ENCODE results near the gene PLPPR1. TPM values are rescaled to one million over a fixed set of nuclear protein-coding genes. Genes with fewer than 3 reads are reported as not detected.
"Not testable (repeated sequence)": the region's sequence is repeated elsewhere in the genome, so short reads cannot be mapped to it uniquely, and the experiment has no call there.

The PLPPR1 gene
- polyA plus RNA-seq, 4 donors = 0.70 to 23.8 (median 17.0) TPM

DNA sequence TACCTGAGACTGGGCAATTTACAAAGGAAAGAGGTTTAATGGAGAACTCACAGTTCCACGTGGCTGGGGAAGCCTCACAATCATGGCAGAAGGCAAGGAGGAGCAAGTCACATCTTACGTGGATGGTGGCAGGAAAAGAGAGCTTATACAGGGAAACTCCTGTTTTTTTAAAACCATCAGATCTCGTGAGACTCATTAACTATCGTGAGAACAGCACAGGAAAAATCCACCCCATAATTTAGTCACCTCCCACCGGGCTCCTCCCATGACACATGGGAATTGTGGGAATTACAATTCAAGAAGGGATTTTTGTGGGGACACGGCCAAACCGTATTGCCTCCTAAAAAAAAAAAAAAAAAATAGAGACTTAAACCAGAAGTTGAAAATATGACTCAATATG is 11.1 kb downstream of the PLPPR1 start:
- not testable (repeated sequence) for DNase-seq (ENCODE audit: low read depth in 4 of 4, low spot score in 3 of 4)

DNA sequence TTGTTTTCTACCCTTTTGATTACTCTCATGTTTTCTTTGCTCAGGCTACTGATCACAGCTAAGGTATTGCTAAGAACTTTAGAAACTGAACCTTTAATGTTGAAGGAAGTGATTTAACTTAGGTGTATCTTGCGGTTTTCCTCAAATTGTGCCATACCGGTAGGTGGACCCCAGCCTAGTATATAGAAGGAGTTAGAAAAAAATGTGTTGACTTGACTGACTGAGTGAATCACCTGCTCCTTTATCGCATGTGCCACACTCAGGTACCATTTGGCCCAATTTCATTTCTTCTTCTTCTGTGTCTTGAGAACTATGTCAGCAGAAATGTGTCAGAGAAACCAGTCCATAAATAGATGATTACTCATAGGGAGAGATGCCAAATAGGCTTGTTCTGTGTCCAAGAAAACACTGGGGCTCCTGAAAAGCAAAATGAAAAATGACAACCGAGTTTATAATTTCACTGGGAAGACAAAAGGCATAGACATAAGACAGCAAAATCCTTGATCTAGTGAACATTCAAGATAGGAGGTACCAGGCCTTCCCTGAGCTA is 19.4 kb downstream of the PLPPR1 start:
- DNase-seq (ENCODE audit: low read depth in 4 of 4, low spot score in 3 of 4) = no peak

DNA sequence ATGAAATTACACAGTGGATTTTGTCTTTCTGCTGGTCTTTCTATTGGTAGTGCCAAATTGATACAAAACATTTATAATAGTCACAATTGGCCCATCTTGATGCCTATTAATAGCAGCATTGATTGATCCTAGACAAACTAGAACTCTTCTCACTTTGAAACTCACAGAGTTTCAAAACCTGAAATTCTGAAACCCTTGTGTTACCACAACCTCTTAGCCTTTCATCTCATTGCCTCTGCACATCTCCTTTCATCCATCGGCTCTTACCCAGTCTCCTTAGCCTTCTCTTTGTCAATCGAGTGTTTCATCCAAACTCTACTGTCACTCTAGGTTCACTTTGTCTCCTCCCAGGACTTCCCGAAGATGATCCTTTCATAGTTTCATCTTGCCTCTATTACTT is 22.1 kb downstream of the PLPPR1 start:
- no peak for DNase-seq (ENCODE audit: low read depth in 4 of 4, low spot score in 3 of 4)

DNA sequence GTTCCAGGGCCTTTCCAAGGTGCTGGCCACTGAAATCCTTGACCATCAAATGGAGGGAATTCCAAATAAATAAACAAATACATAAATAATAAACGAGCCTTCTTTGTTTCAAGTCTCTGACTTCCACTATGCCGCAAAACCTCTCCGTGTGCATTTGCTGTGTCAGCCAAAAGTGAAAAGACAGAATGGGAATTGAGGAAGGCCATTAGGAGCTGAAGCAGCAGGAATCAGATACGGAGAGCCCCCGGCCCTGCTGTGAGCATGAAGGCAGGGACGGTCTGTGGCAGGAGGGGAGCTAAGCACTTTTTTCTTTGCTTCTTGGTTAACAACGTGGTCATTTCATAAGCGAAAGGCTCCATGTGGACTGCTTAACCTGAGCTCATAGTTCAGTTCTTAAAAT is 26.1 kb downstream of the PLPPR1 start:
- DNase-seq (ENCODE audit: low read depth in 4 of 4, low spot score in 3 of 4) = no peak

DNA sequence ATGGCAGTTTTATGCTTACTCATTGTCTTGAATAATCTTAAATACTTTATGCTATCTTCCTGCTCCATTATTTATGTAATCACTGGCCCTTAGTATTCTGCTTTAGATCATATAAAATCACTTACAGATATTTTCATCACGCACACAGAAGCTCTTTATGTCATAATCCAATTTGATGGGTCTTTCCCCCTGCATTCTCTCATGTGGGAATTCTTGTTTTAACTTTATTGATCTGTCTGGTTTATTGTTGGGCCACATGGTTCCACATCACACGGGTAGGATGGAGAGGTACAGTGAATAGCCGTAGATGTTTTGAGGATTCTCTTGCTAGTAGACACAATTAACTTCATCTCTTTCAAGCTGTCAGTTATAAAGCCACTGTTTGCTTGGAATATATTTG is 27.0 kb downstream of the PLPPR1 start:
- DNase-seq (ENCODE audit: low read depth in 4 of 4, low spot score in 3 of 4) = no peak

DNA sequence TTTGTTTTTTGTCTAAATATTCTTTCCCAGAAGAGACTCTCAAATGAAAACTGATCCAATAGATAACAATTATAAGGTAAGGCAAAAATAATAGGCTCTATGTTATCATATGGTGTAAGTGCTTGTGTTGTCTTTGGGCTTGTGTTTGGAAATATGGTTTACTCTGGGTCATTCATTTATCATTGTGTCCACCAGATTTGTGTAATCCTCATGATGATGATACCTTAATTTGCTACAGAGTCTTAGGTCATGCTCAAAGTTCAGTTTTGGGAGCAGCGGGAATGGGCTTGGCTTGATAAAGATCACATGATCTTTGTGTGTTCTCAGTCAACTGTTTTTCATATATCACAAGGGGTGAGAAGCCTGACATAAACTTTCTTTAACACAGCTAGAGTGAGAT is 34.2 kb downstream of the PLPPR1 start:
- no peak for DNase-seq (ENCODE audit: low read depth in 4 of 4, low spot score in 3 of 4)

DNA sequence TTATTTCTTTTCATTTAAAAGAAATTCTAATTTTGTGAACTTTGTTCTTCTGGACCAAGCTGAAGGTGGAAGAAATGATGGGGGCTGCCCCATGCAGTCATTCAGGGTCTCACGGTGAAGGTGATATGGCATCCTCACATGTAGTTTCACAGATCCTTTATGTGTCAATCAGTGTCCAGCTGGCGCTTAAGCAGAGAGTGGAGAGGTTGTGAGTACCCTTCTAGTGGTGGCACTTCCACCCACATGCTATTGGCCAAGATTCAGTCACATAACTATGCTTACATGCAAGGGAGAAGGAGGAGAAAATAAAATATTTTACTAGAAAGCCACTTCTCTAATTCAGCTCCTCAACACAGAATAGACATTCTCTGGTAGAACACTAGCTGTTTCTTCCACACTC is 34.7 kb downstream of the PLPPR1 start:
- no peak for DNase-seq (ENCODE audit: low read depth in 4 of 4, low spot score in 3 of 4)

DNA sequence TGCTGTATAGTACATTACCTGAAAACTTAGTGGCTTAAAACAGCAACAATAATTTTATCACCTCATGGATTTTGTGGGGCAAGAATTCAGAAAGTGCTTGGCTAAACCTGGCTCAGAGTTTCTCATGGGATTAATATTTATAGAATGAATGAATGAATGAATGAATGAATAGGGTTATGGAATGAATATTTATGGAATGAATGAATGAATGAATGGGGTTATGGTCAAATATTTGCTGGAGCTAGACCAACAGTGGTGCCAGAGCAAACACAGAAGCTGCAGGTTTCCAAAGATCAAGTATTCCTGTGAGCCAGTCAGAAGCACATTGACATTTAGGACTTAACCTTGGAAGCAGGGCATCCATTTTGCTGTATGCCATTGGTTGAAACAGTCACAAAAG is 35.7 kb downstream of the PLPPR1 start:
- DNase-seq (ENCODE audit: low read depth in 4 of 4, low spot score in 3 of 4) = no peak

DNA sequence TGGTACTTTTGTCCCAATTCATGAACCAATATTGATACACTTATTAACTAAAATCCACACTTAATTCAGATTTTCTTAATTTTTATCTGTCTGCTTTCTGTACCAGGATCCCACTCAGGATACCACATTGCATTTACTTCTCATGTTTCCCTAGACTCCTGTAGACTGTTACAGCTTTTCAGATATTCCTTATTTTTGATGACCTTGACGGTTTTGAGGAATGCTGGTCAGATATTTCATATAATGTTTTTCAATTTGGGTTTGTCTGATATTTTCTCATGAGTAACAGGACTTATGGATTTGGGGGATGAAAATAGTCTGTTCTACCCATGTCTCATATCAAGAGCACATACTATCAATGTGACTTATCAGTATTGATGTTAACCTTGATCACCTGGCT is 37.4 kb downstream of the PLPPR1 start:
- DNase-seq (ENCODE audit: low read depth in 4 of 4, low spot score in 3 of 4) = no peak

DNA sequence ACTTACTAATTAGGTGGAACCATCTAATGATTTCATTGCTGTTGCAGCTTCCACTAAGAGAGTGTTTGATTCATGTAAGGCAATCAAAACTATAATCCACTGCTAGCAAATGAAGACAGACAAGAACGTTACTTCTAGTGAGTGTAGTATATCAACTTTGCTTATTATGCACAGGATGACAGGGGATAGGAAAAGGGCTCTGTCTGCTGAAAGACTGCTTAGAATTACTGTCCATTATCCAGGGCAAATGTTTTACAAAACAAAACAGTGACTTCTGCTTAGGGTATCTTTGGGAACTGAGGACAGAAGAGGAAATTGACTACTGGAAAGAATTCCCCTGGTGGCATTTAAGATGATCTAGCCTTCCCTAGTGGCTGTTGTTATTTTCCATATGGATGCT is 40.2 kb downstream of the PLPPR1 start:
- DNase-seq (ENCODE audit: low read depth in 4 of 4, low spot score in 3 of 4) = no peak

DNA sequence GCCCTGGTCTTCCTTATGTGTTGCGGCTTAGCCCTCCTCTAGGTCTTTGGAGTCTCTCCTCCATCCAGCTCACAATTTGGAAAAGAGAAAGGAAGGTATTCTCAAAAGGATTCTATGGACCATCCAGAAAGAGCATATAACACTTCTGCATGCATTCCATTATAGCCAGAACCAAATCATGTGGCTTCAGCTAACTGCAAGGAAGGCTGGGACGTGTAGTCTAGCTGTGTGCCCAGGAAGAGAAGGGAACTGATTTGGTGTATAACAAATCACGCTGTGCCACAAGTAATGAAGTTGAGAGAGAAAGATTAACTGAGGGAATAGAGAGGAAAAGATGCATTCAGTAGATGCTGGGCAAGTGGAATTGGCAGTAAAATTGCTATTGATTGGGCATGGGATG is 43.7 kb downstream of the PLPPR1 start:
- DNase-seq (ENCODE audit: low read depth in 4 of 4, low spot score in 3 of 4) = no peak

DNA sequence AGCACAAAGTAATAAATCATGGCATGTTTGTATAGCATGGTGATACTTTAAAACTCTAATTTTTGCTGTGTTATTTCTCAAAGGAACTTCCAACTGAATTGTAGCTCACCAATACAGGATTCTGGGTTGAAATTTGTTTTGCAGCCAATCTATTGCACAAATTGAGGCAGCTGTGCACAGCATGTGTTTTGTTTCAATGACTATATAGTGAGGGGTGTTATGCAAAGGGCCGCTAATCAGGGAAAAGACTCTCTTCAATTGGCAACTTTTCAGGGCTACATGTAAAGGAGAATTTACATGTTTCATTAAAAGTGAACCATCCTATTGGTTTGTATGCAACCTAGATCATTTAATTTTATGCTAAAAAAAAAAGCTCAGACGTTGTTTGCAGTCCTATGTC is 44.6 kb downstream of the PLPPR1 start:
- DNase-seq (ENCODE audit: low read depth in 4 of 4, low spot score in 3 of 4) = no peak

DNA sequence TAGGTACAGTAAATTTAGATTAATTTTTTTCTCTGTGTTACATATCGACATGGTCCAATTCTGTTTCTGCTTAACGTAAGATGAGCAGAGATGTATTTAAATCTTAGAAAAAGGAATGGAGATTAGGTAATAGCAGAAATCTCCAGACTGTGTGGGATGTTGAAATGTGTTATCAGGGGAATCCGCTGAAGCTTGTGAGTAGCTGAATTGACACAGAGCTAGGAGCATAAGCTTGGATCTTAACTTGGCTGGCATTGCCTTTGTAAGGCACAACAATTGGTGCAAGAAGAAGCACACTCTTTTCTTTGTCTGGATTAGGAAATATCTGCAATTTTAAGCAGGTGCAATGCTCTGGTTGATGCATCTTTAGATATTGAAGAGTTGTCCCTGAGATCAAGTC is 53.1 kb downstream of the PLPPR1 start:
- no peak for DNase-seq (ENCODE audit: low read depth in 4 of 4, low spot score in 3 of 4)

DNA sequence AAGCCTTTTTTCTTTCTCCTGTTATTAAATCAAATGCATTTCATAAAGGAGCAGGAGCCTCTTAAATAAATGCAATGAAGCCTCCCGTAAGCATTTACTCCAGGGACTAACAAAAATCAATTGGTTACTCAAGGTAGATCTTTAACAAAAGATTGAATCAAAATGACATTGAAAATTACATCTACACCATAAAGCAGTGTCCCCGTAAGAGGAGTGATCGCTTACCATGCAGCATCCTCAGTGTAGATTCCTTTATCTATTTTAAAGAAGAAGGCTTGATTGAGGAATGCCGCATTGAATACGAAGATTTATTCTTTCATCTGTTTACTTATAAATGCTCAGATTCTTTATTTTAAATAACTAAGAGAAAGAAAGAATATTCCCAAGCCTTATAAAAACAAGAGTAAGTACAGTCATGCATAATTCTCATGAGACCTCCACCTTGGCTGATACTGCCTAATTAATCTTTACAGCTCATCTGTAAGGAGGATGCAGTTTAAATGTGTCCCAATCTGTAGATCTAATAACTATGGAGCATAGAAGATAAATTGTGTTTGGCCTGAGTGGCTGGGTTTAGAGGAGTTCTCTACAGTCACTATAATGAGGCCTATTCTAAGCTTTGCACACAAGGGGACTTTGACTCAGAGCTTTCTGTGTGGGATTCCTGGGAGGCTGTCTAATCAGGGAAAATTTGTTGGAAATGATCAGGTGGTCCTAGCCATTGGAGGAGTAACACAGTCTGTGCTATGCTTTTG is 55.1 kb downstream of the PLPPR1 start:
- DNase-seq (ENCODE audit: low read depth in 4 of 4, low spot score in 3 of 4) = no peak

DNA sequence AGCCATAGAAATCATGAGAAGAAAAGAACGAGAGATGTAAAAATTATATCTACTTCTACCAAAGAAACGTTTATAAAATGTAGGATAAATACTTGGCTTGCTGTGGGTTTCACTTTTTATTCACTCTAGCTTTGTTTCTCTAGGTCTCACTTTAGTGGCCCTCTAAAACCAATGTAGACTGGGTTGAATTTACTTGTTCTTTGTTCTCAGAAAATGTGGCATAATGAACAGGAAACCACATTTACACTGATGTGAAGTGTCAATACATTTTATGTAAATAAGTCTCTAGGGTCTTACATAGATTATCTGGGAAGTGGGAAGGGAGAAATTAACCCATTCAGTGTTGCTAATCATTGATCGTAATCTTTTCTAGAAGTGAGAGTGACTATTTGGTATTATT is 58.9 kb downstream of the PLPPR1 start:
- DNase-seq (ENCODE audit: low read depth in 4 of 4, low spot score in 3 of 4) = no peak

DNA sequence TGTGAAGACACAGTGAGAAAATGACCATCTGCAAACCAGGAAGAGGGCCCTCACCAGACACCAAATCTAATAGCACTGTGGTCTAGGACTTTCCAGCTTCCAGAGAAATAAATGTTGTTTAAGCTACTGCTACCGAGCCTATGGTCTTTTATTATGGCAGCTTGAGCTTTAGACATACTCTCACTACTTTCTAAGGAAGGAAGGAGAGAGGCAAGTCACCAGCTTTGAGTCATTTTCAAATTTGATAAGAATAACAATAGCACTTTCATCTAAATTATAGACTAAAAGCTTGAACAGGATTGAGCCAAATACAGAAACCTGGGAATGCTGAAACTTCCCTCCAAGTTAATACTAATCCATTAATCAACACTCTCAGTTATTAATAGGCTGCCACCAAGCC is 64.4 kb downstream of the PLPPR1 start:
- DNase-seq (ENCODE audit: low read depth in 4 of 4, low spot score in 3 of 4) = no peak

DNA sequence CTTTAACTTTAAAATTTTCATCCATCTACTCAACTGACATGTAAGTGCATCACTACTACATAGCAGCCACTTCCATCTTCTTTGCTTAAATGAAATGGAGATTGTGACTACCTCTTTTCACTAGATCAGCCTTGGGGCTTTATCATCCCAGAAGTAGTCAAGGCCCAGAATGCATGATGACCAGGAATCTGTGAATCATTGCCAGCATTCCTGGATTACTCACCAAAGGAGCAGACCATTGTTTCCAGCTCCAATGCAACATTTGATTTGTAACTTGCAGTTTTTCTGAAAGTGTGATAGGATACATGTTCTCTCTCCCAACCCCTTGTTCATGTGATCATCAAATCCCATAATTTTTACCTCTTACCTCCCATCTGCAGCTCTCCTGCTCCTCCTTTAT is 65.1 kb downstream of the PLPPR1 start:
- no peak for DNase-seq (ENCODE audit: low read depth in 4 of 4, low spot score in 3 of 4)

DNA sequence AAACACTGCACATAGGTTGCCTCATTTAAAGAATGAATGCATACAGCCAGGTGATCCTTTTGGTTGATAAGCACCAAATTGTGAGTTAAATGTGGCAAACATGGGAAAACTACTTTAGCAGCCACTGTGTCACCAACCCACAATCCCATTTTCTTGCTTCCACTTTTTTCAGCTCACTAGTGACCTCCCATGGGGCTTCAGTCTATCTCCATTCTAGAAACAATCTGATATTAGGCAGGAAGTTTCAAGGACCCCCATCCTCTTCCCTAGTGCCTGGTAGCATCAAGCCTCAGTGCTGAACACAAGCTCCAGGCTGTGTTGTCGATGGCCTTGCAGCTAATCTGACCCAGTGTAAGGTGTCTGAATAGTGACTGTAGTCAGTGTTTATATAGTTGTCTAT is 66.2 kb downstream of the PLPPR1 start:
- no peak for DNase-seq (ENCODE audit: low read depth in 4 of 4, low spot score in 3 of 4)

DNA sequence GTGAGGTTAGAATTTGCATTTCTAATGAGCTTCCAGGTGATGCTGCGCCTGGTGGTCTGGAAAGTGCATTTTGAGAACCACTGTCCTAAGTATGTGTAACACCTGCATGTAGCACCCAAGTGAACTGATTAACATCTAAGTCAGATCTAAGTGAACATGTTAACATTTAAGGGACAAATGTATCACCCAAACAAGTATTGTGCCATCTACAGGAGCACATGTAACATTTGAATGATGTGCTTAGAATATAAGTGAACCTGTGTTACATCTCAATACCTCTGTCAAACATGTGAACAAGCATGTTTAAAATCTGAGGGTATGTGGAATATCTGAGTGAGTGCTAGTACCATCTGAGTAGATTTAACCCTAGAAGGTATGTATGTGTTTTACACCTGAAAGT is 68.7 kb downstream of the PLPPR1 start:
- DNase-seq (ENCODE audit: low read depth in 4 of 4, low spot score in 3 of 4) = no peak

DNA sequence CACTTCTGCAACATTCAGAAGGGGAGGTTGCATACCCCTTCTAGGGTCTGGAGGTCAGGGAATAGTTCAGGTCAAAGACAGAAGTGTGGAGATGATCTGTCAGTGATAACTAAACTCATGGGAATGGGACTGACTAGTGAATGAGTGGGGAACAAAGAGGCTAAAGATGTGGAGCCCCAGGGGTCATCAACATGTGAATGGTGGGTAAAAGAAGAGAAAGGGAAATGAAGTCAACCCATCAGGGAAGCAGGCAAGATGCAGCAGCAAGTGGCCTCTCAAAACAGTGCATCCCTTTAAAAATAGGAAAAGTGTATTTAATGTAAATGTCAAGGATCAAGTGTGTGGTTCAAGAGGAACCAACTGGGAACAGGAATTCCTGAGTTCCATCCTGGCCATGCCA is 69.9 kb downstream of the PLPPR1 start:
- DNase-seq (ENCODE audit: low read depth in 4 of 4, low spot score in 3 of 4) = no peak

DNA sequence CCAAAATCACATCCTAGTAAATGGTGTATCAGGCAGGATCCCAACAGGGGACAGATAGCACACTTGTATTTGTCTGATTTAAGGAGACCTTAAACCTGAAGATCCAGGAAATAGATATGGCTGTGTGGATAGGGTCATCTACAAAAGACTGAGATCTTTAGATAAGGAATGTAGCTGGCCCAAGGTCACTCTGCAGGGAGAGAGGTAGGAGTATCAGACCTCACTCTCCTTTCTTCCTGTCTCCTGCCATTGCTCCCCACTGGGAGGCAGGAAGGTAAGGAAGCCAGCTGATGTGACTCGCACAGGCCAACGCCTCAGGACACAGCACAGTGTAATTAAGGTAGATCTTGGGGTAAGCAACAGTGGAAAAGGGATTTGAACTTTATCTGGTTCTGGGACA is 85.8 kb downstream of the PLPPR1 start:
- no peak for DNase-seq (ENCODE audit: low read depth in 4 of 4, low spot score in 3 of 4)

DNA sequence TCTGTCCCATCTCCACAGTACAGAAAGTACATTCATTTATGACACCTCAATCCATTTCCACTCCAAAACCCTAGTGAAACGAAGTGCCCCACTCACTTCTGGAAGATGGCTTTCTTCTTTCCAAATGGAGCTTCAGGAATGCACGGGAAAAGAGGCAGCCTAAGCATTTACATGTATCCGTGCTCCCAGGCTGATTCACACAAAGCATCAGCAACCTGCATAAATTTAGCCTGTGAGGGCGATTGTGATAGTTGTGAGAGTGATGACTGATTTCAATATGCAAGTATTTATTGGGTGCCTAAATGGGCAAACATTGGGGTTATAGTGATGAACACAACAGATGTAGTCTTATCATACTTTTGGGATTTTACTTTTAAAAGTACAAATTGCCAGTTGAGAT is 86.6 kb downstream of the PLPPR1 start:
- no peak for DNase-seq (ENCODE audit: low read depth in 4 of 4, low spot score in 3 of 4)

DNA sequence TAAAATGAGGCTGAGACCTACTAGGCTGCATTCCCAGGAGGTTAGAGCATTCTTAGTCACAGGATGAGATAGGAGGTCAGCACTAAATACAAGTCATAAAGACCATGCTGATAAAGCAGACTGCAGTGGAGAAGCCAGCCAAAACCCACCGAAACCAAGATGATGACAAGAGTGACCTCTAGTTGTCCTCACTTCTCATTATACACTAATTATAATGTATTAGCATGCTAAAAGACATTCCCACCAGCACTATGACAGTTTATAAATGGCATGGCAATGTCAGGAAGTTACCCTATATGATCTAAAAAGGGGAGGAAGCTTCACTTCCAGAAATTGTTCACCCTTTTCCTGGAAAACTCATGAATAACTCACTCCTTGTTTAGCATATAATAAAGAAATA is 88.6 kb downstream of the PLPPR1 start:
- no peak for DNase-seq (ENCODE audit: low read depth in 4 of 4, low spot score in 3 of 4)

Measured in left renal pelvis (tissue), 4 donors.